Measurements from ENCODE around the gene CABLES2. TPM values are rescaled to one million over a fixed set of nuclear protein-coding genes. Genes with fewer than 3 reads are reported as not detected.

CABLES2 gene
- total RNA-seq, 1 donor, result 1.8 TPM

DNA sequence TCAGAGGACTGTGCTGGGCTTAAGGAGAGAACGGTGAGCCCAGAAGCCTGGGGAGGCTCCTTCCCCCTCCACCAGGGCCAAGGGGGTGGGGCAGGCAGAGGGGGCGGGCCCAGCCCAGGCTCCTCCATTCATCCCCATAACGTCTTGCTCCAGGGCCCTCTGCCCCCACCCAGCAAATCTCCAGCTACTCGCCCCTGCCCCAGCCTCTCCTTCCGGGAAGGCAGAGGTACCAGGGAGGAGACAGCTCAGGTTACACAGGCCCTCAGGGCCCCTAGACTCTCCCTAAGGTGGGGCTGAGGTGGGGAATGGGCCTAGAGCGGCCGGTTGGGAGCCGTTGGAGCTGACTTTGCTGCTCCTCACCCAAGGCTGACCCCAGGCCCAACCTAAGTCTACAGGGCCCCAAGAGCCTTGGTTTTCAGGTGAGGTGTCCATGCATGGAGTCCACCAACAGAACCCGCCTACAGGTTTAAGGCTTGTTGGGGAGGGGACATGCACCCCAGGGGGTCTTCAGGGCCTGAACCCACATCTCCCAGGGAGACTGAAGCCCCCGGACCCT, 41.2 kb downstream of the CABLES2 start:
- H3K4me3 ChIP-seq (ENCODE audit: insufficient read depth, low read length), result peak overlapping the region; percentile 60
- no peak overlapping the region for H3K27ac ChIP-seq (ENCODE audit: low read depth, low read length)
- H3K4me2 ChIP-seq (ENCODE audit: insufficient read depth, low read length), result peak overlapping the region; percentile 61
- no peak overlapping the region for H2AFZ ChIP-seq (ENCODE audit: low read length)
- H3K27me3 ChIP-seq (ENCODE audit: insufficient read depth, low read length), result peaks cover 25% of the 10 kb centered on the region
- peaks cover 2% of the 10 kb centered on the region for H4K20me1 ChIP-seq (ENCODE audit: insufficient read depth, low read length)
- H3K79me2 ChIP-seq (ENCODE audit: insufficient read depth, low read length), result no peaks in the 10 kb centered on the region
- H3K4me1 ChIP-seq (ENCODE audit: insufficient read depth, low read length), result peaks cover 33% of the 10 kb centered on the region
- no peaks in the 10 kb centered on the region for H3K36me3 ChIP-seq (ENCODE audit: insufficient read depth, low read length)
- no peaks in the 10 kb centered on the region for H3K9me3 ChIP-seq (ENCODE audit: low read depth, low read length)
- TF ChIP-seq, protein P1, sequence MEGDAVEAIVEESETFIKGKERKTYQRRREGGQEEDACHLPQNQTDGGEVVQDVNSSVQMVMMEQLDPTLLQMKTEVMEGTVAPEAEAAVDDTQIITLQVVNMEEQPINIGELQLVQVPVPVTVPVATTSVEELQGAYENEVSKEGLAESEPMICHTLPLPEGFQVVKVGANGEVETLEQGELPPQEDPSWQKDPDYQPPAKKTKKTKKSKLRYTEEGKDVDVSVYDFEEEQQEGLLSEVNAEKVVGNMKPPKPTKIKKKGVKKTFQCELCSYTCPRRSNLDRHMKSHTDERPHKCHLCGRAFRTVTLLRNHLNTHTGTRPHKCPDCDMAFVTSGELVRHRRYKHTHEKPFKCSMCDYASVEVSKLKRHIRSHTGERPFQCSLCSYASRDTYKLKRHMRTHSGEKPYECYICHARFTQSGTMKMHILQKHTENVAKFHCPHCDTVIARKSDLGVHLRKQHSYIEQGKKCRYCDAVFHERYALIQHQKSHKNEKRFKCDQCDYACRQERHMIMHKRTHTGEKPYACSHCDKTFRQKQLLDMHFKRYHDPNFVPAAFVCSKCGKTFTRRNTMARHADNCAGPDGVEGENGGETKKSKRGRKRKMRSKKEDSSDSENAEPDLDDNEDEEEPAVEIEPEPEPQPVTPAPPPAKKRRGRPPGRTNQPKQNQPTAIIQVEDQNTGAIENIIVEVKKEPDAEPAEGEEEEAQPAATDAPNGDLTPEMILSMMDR (IDR thresholded peaks at IDR 0.05; ENCODE audit: extremely low read depth, low read depth, low read length), result no peak
- no peak for DNase-seq (ENCODE audit: insufficient read length, low spot score, missing footprints)

DNA sequence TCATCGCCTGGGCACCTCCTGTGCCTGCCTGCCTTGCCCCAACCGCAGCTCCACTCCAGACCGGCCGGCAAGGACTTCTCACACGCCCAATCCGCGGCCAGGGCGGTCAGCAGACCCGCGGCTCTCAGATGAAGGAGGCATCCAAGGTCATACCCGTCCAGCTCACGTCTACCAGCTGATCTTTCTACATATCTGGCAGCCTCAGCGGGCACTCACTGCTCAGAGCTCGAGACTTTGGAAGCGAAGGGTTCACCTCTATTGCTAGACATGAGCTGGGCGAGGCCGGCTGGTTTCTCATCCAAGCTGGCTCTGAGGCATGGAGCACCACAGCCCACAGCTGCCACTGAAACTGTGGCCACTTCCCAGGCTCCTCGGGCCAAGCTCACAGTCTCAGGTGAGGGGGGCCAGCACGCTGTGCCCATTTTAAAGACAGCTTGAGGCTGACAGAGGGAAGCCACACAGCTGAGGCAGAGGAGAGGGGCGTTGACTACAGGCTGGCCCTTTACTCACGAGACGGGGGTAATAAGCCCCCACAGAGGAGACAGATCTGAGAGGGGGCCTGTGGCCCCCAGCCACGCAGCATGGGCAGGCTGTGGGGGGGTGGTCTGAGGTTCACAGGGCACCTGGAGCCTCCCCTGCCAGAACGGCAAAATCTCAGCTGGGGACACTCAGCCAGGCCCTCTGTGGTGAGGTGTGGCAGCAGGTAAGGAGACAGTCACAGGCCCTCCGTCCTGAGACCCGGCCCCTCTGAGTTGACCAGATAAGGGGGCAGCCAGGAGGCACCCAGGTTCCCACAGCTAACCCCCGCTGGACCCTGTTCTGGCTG, 42.0 kb downstream of the CABLES2 start:
- TF ChIP-seq, protein P1 (IDR thresholded peaks at IDR 0.05; ENCODE audit: extremely low read depth, low read depth, low read length), result no peak
- no peak overlapping the region for H3K27ac ChIP-seq (ENCODE audit: low read depth, low read length)
- H3K27me3 ChIP-seq (ENCODE audit: insufficient read depth, low read length), result peaks cover 25% of the 10 kb centered on the region
- no peaks in the 10 kb centered on the region for H3K36me3 ChIP-seq (ENCODE audit: insufficient read depth, low read length)
- H4K20me1 ChIP-seq (ENCODE audit: insufficient read depth, low read length), result peaks cover 2% of the 10 kb centered on the region
- peaks cover 25% of the 10 kb centered on the region for H3K4me1 ChIP-seq (ENCODE audit: insufficient read depth, low read length)
- no peak overlapping the region for H3K4me2 ChIP-seq (ENCODE audit: insufficient read depth, low read length)
- H3K9me3 ChIP-seq (ENCODE audit: low read depth, low read length), result no peaks in the 10 kb centered on the region
- no peak overlapping the region for H3K4me3 ChIP-seq (ENCODE audit: insufficient read depth, low read length)
- peak; percentile 83 for DNase-seq (ENCODE audit: insufficient read length, low spot score, missing footprints)
- no peak overlapping the region for H2AFZ ChIP-seq (ENCODE audit: low read length)
- H3K79me2 ChIP-seq (ENCODE audit: insufficient read depth, low read length), result no peaks in the 10 kb centered on the region

DNA sequence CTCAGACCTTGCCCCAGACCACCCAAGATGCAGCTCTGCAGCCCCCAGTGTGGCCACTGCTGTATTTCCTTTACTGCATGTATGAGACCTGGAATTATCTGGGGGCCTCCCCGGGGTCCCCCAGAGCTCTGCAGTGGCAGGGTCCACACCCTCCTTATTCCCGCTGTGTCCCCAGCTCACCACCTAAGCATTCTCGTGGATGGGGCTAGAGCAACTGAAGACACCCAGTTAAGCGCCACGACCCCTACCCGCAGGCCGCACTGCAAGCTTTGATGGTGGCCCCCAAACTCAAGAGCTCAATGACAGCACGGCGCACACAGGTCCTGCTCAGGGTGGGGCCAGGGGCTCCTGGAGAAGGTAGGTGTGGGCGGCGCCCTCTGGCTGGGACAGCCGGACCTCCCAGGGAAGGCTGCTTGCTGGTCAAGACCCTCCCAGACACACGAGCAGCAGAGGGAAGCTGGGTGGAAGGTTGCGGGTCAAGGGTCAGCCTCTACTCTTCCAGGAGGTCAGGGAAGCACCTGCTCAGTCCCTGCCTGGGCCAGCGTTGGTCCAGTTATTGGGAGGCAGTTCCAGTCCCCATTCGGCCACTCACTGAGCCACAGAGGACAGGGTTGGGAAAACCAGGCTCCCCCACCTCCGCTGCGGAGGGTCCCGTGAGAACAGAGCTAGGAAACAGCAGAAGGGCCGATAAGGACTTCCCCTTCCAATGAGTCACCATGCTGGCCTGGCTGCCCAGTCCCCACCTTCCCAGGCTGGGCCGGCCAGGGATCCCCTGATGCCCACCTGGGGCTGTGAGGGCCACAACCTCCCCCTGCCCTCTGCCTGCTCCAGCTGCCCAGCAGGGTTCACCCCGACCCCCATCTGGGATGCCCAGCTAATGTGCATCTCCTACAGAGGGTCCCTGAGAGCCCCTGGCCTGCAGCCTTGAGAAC, 42.9 kb downstream of the CABLES2 start:
- Histone ChIP-seq H3K4me3 (ENCODE audit: insufficient read depth, low read length) (no peak overlapping the region), H3K27ac (ENCODE audit: low read depth, low read length) (no peak overlapping the region), H3K27me3 (ENCODE audit: insufficient read depth, low read length) (peaks cover 25% of the 10 kb centered on the region), H3K79me2 (ENCODE audit: insufficient read depth, low read length) (no peaks in the 10 kb centered on the region), H4K20me1 (ENCODE audit: insufficient read depth, low read length) (peaks cover 2% of the 10 kb centered on the region), H2AFZ (ENCODE audit: low read length) (no peak overlapping the region), H3K9me3 (ENCODE audit: low read depth, low read length) (no peaks in the 10 kb centered on the region), H3K4me2 (ENCODE audit: insufficient read depth, low read length) (no peak overlapping the region), H3K36me3 (ENCODE audit: insufficient read depth, low read length) (no peaks in the 10 kb centered on the region), H3K4me1 (ENCODE audit: insufficient read depth, low read length) (peaks cover 16% of the 10 kb centered on the region)
- DNase-seq (ENCODE audit: insufficient read length, low spot score, missing footprints), result peak; percentile 93
- TF ChIP-seq, protein P1 (IDR thresholded peaks at IDR 0.05; ENCODE audit: extremely low read depth, low read depth, low read length), result no peak

Measured in osteoblast (primary cell).